HG02571 (cell line): ENCODE measurements around the gene AIG1.
"Not testable (repeated sequence)": the region's sequence is repeated elsewhere in the genome, so short reads cannot be mapped to it uniquely, and the experiment has no call there.

ENCODE experiments used
- ATAC-seq: cut with Tn5 transposase; IDR thresholded peaks from one replicate; pipeline ENCODE4 v1.9.1; 2021; ENCODE audit warnings: mild to moderate bottlenecking, moderate library complexity; ENCODE audit not compliant: unreplicated experiment

AIG1 gene

DNA sequence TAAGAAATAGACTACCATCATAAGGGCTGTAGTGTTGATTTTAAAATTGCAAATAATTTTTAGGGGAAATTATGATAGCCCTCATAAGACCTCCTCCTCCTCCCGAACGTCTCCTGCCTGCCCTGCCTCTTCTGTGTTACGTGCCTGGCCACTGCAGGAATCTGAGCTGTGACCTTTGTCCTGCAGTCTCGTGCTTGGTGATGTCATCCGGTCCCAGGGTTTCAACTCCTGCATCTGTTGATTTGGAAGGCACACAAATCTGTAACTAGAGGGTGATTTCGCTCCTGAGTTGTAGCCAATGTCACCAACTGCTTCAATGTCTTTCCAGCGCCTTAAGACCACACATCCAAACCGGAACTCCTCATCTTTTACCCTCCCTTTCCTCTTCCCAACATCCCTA, 163.2 kb downstream of the AIG1 start:
- no peak for ATAC-seq

DNA sequence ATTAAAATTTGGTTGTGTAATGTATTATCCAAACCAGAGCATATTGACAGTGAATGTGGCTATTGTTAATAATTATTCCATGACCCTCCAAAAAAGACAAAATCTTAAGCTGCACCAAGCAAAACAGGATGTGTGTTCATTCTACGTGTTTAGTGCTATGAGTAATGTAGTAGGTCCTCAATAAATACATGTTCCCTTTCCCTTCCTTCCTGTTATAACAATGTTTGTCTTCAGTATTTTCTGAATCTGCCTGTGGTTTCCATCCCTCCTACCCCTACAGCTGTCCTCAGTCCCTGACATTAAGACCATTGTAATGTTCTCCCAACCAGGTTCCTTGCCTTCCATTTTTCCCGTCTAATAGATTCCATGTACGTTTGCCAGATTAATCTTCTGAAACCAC, 163.8 kb downstream of the AIG1 start:
- ATAC-seq: no peak

DNA sequence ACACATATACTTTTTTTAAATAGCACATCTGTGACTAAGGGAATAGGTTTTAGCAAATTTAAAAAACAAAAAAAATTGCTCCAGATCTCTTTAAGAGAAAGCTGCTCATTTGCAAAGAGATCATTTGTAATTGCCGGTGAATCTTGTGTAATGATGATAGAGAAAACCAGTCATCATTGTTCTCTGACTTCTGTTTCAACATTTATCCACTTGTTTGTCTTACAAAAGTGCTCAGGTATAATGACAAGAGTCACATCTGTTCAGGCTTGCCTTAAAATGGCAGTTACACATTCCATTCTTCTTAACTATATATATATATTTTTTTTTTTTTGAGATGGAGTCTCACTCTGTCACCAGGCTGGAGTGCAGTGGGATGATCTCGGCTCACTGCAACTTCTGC, 165.2 kb downstream of the AIG1 start:
- ATAC-seq: no peak

DNA sequence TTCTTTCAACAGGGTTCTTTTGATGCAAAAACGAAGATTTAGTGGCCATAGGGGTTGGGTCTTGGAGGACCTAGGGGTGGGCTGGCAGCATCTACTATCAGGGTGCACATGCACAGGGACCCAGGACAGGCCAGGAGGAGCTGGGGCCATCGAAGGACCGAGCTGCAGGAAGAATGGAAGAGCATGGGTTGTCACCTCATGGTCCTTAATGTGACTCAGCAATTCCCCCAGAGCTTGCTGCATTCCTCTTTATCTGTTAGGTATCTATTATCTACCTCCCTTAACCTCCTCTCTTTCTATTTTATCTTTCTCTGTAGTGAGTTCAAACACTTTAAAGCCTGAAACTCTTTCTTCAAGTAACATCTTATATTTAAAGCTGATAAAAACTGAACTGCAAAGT, 167.0 kb downstream of the AIG1 start:
- ATAC-seq: no peak

DNA sequence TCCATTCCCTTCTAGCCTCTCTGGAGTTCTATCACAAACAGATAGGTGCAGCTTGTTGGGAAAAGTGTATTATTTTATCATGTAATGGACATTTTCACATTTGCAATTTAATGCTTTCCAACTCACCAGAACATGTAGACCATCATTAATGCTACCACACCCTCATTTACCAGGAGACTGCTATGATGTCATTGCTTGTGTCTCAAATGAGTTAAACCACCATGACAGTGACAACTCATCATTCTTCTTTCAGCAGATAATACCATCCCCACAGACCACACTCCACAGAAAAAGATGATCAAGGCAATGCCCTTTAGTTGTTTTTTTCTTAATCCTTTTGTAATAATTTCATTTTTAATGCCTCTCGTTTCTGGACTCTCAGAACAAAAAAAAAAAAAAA, 168.7 kb downstream of the AIG1 start:
- ATAC-seq: no peak

DNA sequence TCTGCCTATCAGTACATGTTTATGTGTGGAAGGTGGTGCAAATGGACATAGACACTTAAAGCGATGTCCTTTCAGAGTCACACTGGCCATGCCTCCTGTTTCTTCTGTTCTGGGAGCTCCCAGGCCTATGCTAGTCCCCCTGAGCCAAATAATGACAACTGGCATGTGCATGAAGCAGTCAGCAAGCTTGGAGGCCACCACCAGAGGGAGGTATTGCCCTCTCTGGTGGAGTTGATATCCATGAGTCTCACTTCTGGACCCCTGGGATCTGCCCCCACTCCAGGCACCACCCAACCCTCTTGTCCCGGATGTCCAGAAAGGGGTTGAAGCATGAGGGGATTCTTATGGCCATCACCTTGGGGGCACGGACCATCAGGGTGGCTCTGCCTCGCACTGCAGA, 172.2 kb downstream of the AIG1 start:
- ATAC-seq: no peak

DNA sequence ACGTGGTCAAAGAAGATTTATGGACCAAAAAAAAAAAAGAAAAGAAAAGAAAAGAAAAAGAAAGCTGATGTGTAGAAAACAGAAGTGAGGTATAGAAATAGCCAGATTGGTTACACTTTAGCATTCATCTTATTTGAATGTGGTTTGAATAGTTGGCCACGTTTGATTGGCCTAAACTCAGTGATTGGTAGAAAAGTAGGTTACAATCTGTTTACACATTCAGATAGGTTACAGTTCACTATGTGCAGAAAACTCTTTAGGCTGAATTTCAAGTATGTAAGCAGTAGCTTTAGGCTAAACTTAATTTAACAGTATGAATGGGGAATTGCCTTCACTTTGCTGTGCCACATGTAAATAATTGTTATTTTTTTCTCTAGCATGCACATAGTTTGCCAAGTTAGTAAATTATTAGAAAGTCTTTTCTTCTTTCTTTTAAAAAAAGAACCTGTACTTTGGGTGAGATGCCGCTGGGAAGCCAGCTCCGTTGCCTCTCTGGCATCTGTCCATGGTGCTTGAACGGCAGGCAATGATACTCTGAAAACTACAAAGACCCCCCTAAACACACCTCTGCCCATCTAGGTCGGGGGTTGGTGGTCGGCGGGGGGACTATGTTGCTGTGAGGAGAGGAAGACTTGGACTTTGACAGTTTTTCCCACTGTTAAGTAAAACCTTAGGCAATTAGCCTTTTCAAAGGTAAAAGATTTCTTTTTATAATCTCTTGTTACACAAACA, 173.0 kb downstream of the AIG1 start:
- ATAC-seq: no peak

DNA sequence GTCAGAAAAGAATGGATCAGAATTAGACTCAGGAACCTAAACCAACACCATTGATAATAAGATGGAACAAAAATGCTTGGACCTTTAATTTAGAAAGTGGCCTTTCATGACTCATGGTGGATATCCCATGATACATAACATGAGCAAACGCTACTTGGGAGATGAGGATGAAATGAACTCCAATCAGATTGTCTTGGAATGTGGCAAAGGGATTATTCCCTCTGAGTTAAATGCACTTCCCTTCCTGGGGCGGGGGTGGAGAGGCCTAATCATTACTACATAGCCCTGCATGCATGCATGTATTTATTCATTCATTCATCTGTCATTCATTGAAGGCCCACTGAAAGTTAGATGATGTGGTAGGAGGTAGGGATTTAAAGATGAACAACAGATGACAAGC, 174.0 kb downstream of the AIG1 start:
- no peak for ATAC-seq

DNA sequence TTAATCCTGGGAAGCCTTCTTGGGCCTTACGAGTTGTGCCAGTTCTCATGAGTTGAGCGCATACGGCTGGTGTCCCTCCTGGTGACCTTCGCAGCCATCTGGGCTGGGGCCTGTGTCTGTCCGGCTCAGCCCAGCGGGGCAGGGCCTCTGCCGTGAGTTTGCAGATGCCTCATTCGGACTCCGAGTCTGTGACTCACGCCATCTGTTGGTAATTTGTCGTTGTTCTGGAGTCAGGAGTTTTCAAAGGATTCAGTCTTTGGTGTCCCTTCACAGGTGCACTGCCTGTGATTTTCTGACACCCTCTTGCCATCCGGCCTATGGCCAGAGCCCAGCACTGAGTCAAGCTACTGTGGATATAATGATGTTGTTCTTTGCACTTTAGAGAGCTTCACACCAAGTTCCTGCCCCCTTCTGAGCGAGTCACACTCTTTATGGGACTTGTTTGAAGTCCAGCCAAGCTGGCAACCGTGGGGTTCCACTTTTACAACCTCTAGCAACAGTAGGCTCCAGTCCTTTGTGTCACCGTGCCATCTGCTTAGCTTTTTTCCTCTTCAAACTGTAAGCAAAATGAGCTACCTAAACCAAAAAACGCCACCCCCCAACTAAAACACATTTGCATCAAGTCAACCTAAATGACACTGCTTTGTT, 175.6 kb downstream of the AIG1 start:
- no peak for ATAC-seq

DNA sequence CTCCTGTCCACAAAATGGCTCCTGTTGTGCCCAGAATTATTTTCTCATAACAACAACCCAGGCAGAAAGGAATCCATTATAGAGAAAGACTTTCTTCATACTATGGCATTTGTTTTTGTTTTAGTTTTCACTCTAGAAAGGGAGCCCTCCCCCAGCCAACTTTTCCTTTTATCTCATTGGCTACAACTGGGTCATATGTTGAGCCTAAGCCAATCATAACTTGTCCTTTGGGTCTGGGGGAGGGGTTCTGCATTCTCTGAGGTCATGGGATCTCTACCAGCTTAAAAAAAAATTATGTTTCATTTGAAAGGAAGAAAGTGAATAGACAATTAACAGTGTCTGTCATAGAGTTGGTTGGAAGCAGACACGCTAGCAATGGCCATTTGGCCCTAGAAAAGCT, 177.6 kb downstream of the AIG1 start:
- ATAC-seq: no peak

DNA sequence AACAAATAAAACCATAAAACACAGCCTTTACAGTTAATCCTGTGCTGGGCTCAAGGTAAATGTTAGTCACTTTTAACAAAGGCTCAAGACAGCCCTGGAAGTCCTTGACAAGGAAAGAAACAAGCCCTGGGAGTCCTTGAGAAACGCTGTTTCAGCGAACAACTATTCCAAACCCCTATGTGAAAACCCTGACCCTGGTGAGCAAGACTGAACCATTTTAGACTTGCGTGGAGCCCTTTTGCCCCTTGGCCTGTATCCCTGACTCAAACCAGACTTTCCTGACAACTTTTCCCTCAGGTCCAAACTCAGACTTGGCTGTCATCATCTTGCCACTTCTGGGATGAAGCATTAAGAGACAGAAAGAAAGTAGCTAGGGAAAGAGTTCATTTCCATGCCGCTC, 180.4 kb downstream of the AIG1 start:
- no peak for ATAC-seq

DNA sequence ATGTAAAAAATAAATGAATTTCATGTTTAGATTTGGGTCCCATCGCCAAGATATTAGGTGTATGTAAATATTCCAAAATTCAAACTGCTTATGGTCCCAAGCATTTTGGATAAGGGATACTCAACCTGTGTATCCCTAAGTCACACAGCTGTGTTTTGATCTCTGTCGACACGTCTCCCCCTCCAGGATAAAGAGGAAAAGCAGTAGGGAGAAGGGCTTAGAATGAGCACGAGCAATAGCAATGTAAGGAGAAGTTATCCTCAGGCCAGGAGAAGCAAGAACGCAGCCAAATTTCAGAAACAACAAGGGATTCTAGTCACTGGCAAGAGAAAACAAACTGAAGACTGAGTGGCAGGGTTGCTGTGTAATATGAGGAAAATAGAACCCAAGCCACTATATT, 181.2 kb downstream of the AIG1 start:
- no peak for ATAC-seq

DNA sequence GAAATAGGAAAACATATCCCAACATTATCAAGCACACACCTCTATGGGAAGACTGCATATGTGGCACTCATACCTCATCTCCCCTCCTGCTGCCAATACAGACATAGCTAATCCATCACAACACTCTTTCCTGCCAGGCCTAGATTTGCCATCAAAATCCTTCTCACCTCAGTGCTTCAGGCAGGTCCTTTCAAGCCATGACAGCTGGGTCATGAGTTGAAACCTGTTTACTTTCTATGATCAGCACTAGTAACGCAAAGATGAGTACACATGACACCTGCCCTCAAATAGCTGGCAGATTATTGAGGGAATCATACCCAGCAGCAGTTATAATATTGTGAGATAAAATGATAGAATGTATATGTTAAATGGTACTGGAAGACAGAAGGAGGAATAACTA, 183.1 kb downstream of the AIG1 start:
- ATAC-seq: no peak

DNA sequence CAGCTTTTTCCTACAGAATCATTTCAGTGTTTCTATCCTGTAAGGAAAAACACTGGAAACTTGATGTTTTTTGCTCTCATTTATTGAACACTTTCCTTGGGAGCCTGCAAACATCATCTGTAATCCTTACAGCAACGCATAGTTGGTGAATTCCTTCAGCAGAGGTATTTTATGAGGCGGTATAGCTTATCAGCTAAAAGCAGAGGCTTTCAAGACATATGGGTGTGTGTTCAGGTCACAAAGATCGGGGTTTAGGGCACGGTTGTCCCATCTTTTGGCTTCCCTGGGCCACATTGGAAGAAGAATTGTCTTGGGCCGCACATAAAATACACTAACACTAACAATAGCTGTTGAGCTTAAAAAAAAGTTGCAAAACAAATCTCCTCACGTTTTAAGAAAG, 185.0 kb downstream of the AIG1 start:
- ATAC-seq: no peak

DNA sequence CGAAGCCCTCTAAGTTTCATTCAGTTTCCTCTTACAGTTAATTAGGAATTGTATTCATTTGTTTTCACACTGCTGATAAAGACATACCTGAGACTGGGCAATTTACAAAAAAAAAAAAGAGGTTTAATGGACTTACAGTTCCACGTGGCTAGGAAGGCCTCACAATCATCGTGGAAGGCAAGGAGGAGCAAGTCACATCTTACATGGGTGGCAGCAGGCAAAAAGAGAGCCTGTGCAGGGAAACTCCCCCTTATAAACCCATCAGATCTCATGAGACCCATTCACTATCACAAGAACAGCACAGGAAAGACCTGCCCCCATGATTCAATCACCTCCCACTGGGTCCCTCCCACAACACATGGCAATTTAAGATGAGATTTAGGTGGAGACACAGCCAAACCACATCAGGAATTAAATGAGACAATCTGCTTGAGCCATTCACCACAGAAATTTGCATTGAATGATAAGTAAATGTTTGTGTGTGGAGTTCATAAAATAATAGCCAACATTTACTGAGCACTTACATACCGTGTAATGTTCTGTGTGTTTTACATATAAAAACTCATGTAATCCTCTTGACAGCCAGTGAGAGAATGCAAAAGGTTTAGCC, 185.6 kb downstream of the AIG1 start:
- not testable (repeated sequence) for ATAC-seq

DNA sequence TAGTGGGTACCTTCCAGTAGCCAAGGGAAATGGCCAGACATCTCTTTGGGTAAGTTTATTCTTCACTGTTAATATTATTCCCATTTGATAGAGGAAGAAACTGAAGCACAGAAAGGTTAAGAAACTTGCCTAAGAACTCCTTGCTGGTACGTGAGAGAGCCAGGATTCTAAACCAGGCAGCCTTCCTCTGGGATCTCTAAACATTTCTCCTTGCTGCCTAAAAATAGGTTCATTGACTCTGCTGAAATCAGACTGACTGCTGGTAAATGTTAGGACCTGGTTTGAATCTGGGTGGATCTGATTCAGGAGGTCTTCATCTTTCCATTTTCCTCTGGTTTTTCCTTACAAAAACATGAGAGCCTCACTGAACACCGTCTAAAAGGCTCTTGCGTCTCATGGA, 186.9 kb downstream of the AIG1 start:
- no peak for ATAC-seq

DNA sequence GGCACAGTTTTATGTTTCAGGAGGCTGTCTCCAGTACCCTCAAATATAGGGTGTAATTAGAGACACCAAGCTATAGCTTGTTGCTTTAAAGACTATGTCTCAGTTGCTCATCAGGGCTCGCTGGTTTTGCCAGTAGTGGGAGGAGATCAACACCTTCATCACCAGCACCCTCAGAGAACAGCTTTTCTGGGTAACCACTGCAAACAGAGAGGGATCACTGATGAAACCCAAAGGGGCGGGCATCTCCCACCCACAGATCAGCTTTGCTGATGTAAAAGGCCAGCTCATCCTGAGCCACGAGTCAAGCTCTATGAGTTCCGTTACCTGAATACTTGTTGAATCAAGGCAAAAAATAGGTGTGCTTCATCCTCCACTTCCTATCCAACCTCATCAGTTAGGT, 187.7 kb downstream of the AIG1 start:
- no peak for ATAC-seq

DNA sequence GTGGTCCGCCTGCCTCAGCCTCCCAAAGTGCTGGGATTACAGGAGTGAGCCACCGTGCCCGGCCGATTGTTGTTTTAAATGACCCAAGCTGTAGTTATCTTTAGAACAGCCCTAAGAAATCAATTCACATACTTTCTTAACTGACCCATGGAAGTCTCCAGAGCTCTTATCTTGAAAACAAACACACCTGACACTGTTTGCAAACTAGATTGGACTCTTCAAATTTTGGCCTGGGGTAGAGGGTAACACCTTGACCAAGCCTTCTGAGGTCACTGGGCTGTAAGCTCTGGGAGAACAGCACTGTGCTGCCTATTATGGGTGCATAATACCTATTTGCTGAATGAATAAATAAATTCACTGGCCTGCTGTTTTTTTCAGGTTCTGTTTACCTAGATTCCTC, 190.6 kb downstream of the AIG1 start:
- ATAC-seq: no peak

DNA sequence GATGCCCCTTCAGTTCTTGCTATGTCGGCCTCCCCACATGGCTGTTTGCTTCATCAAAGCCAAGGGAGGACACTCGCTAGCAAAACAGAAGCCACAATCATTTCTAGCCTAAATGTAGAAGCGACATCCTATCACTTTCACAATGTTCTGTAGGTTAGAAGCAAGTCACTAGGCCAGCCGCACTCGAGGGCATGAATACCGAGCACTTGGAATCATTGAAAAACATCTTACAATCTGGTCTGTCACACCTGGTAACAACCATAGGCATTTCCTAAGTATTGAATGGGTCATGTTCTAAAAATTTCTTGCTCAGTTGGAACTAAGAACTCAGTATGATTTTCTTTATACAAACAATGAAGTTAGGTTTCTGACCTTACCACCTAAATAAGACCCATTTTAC, 192.3 kb downstream of the AIG1 start:
- ATAC-seq: no peak

DNA sequence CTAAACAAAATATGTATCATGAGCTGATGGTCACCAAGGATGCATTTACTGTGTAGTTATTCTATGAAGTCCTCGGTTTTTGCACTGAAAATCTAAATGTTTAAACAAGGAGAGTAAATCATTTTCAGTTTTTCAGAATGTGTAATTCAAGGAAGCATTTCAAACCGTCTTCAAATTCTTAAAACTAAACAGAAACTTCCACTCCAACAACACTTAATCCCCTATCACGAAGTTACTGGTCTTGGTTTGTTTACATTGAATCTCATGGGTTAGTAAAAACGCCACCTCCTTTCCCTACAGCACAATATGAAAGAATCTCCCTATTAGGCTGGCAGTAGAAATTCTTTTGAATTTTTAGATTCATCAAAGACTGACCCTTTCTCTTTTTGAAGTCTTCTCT, 192.9 kb downstream of the AIG1 start:
- ATAC-seq: no peak

DNA sequence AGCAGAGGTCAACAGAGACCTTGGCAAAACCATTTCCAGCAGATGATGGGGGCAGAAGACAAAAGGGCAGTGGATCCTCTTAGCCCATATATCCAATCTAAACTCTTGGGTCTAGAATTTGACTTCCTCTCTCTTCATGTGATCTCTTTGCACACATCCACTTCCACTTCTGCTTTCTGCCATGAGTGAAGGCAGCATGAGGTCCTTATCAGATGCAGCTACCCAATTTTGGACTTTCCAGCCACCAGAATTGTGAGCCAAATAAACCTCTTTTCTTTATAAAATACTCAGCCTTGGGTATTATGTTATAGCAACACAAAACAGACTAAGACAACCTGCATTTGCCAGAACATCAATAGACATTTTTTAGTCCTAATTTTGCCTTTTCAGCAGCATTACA, 198.3 kb downstream of the AIG1 start:
- no peak for ATAC-seq

DNA sequence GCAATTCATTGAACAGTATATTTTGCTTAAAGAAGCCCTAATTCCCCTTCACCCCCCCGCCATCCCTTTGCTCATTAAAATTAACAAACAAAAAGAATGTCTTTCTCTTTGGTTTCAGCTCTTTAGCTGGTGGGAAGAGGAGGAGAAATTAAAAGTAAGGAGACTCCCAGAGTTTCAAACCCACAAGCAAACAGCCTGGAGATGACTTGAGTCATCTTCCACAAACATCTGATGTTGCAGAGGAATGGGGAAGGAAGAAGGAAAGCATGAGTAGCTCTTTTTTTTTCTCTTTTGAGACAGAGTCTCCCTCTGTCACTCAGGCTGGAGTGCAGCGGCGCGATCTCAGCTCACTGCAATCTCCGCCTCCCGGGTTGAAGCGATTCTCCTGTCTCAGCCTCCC, 200.2 kb downstream of the AIG1 start:
- no peak for ATAC-seq
